ENCODE results near the gene ST3GAL4.

Gene ST3GAL4

DNA sequence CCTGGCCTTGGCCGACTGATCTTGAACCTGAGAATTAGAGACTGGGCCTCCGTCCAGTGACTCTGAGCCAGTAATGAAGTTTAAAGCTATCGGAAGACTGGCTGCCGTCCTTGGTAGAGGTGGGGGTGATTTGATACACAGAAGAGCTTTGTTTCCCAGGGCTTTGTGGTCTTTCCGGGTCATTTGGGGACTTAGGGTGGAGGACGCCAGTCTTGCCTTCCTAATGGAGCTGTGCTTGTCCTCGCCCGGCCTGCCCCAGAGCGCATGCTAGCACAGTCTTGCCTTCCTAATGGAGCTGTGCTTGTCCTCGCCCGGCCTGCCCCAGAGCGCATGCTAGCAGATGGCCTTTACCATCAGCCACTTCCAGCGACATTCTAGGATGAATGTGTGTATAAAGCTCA lies 65.8 kb downstream of the ST3GAL4 start:
- Histone ChIP-seq H3K27ac (ENCODE audit: insufficient read depth, low read length, poor library complexity, severe bottlenecking) (no peak overlapping the region), H3K4me3 (ENCODE audit: insufficient read depth, low read depth, low read length, poor library complexity, severe bottlenecking) (no peak overlapping the region), H3K4me1 (ENCODE audit: control insufficient read depth, insufficient read depth, low read length, poor library complexity, severe bottlenecking) (no peaks in the 10 kb centered on the region), H3K9me3 (ENCODE audit: control insufficient read depth, low read length) (no peaks in the 10 kb centered on the region), H3K36me3 (ENCODE audit: control insufficient read depth, insufficient read depth, low read length) (no peaks in the 10 kb centered on the region), H3K27me3 (replicated peaks; ENCODE audit: control insufficient read depth, insufficient read depth, low read length, poor library complexity, severe bottlenecking) (no peaks in the 10 kb centered on the region)
- DNase-seq, result no peak

GRCh38 chr11:126422446-126422845 lies 67.0 kb downstream of the ST3GAL4 start:
- no peak for DNase-seq
- no peak overlapping the region for H3K27ac ChIP-seq (ENCODE audit: insufficient read depth, low read length, poor library complexity, severe bottlenecking)
- H3K4me3 ChIP-seq (ENCODE audit: insufficient read depth, low read depth, low read length, poor library complexity, severe bottlenecking), result no peak overlapping the region
- no peaks in the 10 kb centered on the region for H3K36me3 ChIP-seq (ENCODE audit: control insufficient read depth, insufficient read depth, low read length)
- H3K9me3 ChIP-seq (ENCODE audit: control insufficient read depth, low read length), result no peaks in the 10 kb centered on the region
- no peaks in the 10 kb centered on the region for H3K4me1 ChIP-seq (ENCODE audit: control insufficient read depth, insufficient read depth, low read length, poor library complexity, severe bottlenecking)
- H3K27me3 ChIP-seq (replicated peaks; ENCODE audit: control insufficient read depth, insufficient read depth, low read length, poor library complexity, severe bottlenecking), result no peaks in the 10 kb centered on the region

DNA sequence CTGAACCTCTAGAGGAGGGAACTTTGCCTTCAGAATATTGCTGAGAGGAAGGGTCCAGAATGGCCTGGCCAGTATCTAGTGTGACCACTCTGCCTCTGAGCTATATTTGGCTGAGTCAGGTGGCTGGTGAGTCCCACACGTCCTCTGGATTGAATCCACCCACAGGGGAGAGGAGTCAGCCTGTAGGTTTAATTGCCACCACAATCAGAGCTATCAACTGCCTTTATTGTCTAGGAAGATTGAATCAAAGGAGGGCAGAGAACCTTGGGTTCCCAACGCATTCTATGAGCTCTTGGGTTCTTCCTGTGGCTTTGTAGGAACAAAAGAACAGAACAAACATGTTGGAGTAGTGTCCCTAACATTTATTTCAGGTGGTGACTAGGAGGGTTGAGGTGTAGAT lies 67.7 kb downstream of the ST3GAL4 start:
- Histone ChIP-seq H3K27ac (ENCODE audit: insufficient read depth, low read length, poor library complexity, severe bottlenecking) (no peak overlapping the region), H3K4me1 (ENCODE audit: control insufficient read depth, insufficient read depth, low read length, poor library complexity, severe bottlenecking) (no peaks in the 10 kb centered on the region), H3K36me3 (ENCODE audit: control insufficient read depth, insufficient read depth, low read length) (no peaks in the 10 kb centered on the region), H3K4me3 (ENCODE audit: insufficient read depth, low read depth, low read length, poor library complexity, severe bottlenecking) (no peak overlapping the region), H3K27me3 (replicated peaks; ENCODE audit: control insufficient read depth, insufficient read depth, low read length, poor library complexity, severe bottlenecking) (no peaks in the 10 kb centered on the region), H3K9me3 (ENCODE audit: control insufficient read depth, low read length) (no peaks in the 10 kb centered on the region)
- no peak for DNase-seq

DNA sequence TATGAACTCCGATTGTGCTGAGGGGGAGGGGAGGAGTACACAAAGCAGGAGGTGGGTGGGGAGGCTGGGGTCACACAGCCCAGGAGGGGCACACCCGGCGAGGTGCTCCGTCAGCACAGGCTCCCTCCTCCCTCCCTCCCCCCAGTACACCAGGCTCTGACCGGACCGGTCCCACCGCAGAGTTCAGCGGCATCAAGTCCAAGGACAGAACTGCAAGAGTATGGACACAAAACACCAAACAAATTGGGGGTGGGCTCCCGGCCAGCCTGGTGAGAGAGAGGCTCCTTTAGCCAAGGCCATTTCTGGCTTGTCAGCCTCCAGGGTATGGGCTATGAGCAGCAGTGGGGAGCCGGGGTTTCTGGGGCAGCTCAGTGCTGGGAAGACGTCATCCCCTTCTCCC lies 68.3 kb downstream of the ST3GAL4 start:
- Histone ChIP-seq H3K4me1 (ENCODE audit: control insufficient read depth, insufficient read depth, low read length, poor library complexity, severe bottlenecking) (no peaks in the 10 kb centered on the region), H3K4me3 (ENCODE audit: insufficient read depth, low read depth, low read length, poor library complexity, severe bottlenecking) (no peak overlapping the region), H3K36me3 (ENCODE audit: control insufficient read depth, insufficient read depth, low read length) (no peaks in the 10 kb centered on the region), H3K27ac (ENCODE audit: insufficient read depth, low read length, poor library complexity, severe bottlenecking) (no peak overlapping the region), H3K9me3 (ENCODE audit: control insufficient read depth, low read length) (no peaks in the 10 kb centered on the region), H3K27me3 (replicated peaks; ENCODE audit: control insufficient read depth, insufficient read depth, low read length, poor library complexity, severe bottlenecking) (no peaks in the 10 kb centered on the region)
- DNase-seq, result no peak

- no peak for DNase-seq
- Histone ChIP-seq H3K27ac (ENCODE audit: insufficient read depth, low read length, poor library complexity, severe bottlenecking) (no peak overlapping the region), H3K9me3 (ENCODE audit: control insufficient read depth, low read length) (no peaks in the 10 kb centered on the region), H3K4me3 (ENCODE audit: insufficient read depth, low read depth, low read length, poor library complexity, severe bottlenecking) (no peak overlapping the region), H3K36me3 (ENCODE audit: control insufficient read depth, insufficient read depth, low read length) (no peaks in the 10 kb centered on the region), H3K27me3 (replicated peaks; ENCODE audit: control insufficient read depth, insufficient read depth, low read length, poor library complexity, severe bottlenecking) (no peaks in the 10 kb centered on the region), H3K4me1 (ENCODE audit: control insufficient read depth, insufficient read depth, low read length, poor library complexity, severe bottlenecking) (no peaks in the 10 kb centered on the region)
These were observed 69.1 kb downstream of the ST3GAL4 start for GRCh38 chr11:126424471-126425039.

DNA sequence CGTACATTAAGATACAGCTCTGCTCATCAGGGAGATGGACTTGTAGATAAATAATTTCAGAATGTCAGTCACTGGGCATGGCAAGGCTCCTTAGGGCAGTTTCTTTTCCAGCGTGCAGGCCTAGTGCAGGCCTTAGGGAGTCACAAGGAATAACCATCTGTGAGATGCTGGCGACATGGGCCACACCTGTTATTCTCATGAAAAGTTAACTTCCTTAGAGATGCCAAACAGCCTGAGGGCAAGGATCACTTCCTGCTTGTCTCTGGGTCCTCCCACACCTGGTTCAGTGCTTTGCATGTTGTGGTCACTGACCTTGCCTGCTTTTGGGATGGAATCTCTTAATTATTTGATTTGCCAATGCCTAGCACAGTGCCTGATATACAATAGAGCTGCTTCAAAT lies 70.6 kb downstream of the ST3GAL4 start:
- Histone ChIP-seq H3K27me3 (replicated peaks; ENCODE audit: control insufficient read depth, insufficient read depth, low read length, poor library complexity, severe bottlenecking) (no peaks in the 10 kb centered on the region), H3K27ac (ENCODE audit: insufficient read depth, low read length, poor library complexity, severe bottlenecking) (no peak overlapping the region), H3K4me1 (ENCODE audit: control insufficient read depth, insufficient read depth, low read length, poor library complexity, severe bottlenecking) (no peaks in the 10 kb centered on the region), H3K36me3 (ENCODE audit: control insufficient read depth, insufficient read depth, low read length) (no peaks in the 10 kb centered on the region), H3K4me3 (ENCODE audit: insufficient read depth, low read depth, low read length, poor library complexity, severe bottlenecking) (no peak overlapping the region), H3K9me3 (ENCODE audit: control insufficient read depth, low read length) (no peaks in the 10 kb centered on the region)
- no peak for DNase-seq

DNA sequence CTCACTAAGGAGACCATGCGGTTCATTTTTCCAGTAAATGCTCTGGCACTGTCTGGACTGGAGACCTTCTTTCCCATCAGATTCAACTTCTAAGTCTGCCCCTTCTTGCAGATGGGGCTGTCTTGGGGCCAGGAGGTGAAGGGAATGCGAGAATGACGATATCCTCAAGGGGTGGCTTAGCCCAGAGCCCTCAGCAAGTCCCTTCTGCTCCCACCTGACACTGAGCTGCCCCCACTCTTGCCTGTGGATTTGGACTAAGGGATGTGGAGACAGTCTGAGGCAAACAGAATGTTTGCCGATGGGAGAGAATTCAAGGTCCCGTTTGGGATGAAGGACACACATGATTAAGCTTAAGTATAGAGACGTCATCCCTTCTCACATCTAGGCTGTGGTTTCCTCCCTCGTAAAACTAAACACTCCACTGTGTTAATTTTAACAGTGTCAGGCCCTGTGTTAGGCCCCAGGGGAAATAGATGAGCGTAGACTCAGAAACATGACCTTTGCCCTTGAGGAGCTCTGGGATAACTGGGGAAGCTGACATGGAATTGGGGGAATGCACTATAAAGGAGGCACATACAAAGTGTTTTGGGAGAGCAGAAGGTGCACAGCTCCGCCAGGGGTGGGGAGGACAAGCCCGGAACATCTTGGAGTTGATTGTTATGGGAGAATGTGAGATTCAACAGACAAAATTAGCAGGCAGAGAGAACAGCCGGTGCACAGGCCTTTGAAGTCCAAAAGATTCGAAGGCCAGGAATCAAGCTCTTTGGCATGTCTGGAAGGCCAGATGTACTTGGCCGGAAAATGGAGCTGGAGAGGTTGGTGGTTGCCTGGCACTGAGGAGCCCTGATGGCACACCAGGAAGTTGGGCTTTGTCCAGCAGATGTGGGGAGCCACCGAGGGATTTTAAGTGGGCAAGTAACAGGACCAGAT lies 71.6 kb downstream of the ST3GAL4 start:
- H3K27me3 ChIP-seq (replicated peaks; ENCODE audit: control insufficient read depth, insufficient read depth, low read length, poor library complexity, severe bottlenecking), result no peaks in the 10 kb centered on the region
- no peak overlapping the region for H3K27ac ChIP-seq (ENCODE audit: insufficient read depth, low read length, poor library complexity, severe bottlenecking)
- no peak overlapping the region for H3K4me3 ChIP-seq (ENCODE audit: insufficient read depth, low read depth, low read length, poor library complexity, severe bottlenecking)
- no peaks in the 10 kb centered on the region for H3K36me3 ChIP-seq (ENCODE audit: control insufficient read depth, insufficient read depth, low read length)
- H3K9me3 ChIP-seq (ENCODE audit: control insufficient read depth, low read length), result no peaks in the 10 kb centered on the region
- H3K4me1 ChIP-seq (ENCODE audit: control insufficient read depth, insufficient read depth, low read length, poor library complexity, severe bottlenecking), result no peaks in the 10 kb centered on the region
- DNase-seq, result no peak

DNA sequence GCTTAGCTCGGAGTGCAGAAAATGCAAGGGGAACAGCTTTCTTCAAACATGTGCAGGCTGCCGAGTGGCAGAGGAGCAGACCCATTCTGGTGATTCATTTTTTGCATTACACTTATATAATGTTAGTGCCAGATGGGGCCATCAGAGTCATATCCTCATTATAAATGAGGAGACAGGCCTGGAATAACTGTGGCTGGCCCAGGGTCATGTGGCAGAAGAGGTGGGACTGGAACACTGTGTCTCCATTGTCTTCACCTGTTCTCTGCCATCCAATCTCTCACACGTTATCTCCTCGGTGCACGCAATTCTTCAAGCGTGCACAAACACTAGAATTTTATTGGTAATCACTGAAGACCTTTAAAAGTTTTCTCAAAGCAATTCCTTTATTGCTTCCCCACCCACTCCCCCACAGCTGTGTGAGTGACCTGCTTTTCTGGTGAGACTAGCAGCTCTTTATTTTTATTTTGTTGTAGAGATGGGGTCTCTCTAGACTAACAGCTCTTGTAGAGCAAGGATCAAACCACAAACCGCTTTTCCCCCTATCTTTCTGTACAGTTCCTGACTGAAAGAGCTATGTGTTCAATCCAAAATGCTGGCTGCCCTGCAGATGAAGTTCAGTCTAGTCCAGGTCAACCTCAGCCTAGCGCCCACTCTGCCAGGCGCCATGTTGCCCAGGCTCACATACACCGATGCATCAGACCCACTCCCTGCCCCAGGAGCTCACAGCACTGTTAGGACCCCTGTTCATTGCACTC lies 75.3 kb downstream of the ST3GAL4 start:
- Histone ChIP-seq H3K27me3 (replicated peaks; ENCODE audit: control insufficient read depth, insufficient read depth, low read length, poor library complexity, severe bottlenecking) (no peaks in the 10 kb centered on the region), H3K4me1 (ENCODE audit: control insufficient read depth, insufficient read depth, low read length, poor library complexity, severe bottlenecking) (no peaks in the 10 kb centered on the region), H3K27ac (ENCODE audit: insufficient read depth, low read length, poor library complexity, severe bottlenecking) (no peak overlapping the region), H3K4me3 (ENCODE audit: insufficient read depth, low read depth, low read length, poor library complexity, severe bottlenecking) (no peak overlapping the region), H3K9me3 (ENCODE audit: control insufficient read depth, low read length) (no peaks in the 10 kb centered on the region), H3K36me3 (ENCODE audit: control insufficient read depth, insufficient read depth, low read length) (no peaks in the 10 kb centered on the region)
- no peak for DNase-seq

- H3K4me3 ChIP-seq (ENCODE audit: insufficient read depth, low read depth, low read length, poor library complexity, severe bottlenecking), result no peak overlapping the region
- DNase-seq, result no peak
- H3K36me3 ChIP-seq (ENCODE audit: control insufficient read depth, insufficient read depth, low read length), result no peaks in the 10 kb centered on the region
- no peak overlapping the region for H3K27ac ChIP-seq (ENCODE audit: insufficient read depth, low read length, poor library complexity, severe bottlenecking)
- no peaks in the 10 kb centered on the region for H3K4me1 ChIP-seq (ENCODE audit: control insufficient read depth, insufficient read depth, low read length, poor library complexity, severe bottlenecking)
- no peaks in the 10 kb centered on the region for H3K27me3 ChIP-seq (replicated peaks; ENCODE audit: control insufficient read depth, insufficient read depth, low read length, poor library complexity, severe bottlenecking)
- H3K9me3 ChIP-seq (ENCODE audit: control insufficient read depth, low read length), result no peaks in the 10 kb centered on the region
These were observed 76.0 kb downstream of the ST3GAL4 start for GRCh38 chr11:126431401-126432064.
